Spleen (tissue), 11 donors: ENCODE results near the gene PDE1A. TPM values are rescaled to one million over a fixed set of nuclear protein-coding genes. Genes with fewer than 3 reads are reported as not detected.

ENCODE experiments used
- DNase-seq: peaks from one replicate; pipeline ENCODE4 v3.0.0-alpha.2; 2020
- H3K27ac ChIP-seq, 8 donors: fragments of 200-600 bp; sonication (generic) in 7 of 8; 1 replicate in 4 of 8; 2 replicates in 4 of 8; pipeline versions ENCODE4 v1.5.0 to v1.8.0; 2016 to 2021; ENCODE audit warnings: inconsistent platforms in 4 of 8, mild to moderate bottlenecking in 4 of 8, moderate library complexity in 1 of 8
- H3K27me3 ChIP-seq, 7 donors: fragments of 200-600 bp; sonication (generic) in 6 of 7; replicated peaks in 1 of 7; 1 replicate in 4 of 7; 2 replicates in 3 of 7; pipeline versions ENCODE4 v1.5.0 to v1.8.0; 2016 to 2021; ENCODE audit warnings: inconsistent platforms in 3 of 7, mild to moderate bottlenecking in 1 of 7
- H3K36me3 ChIP-seq, 6 donors: fragments of 200-600 bp; sonication (generic) in 5 of 6; 1 replicate in 4 of 6; 2 replicates in 2 of 6; pipeline versions ENCODE4 v1.5.0 to v1.8.0; 2016 to 2021; ENCODE audit warnings: inconsistent platforms in 2 of 6
- H3K4me1 ChIP-seq, 6 donors: fragments of 200-600 bp; sonication (generic) in 5 of 6; 1 replicate in 3 of 6; 2 replicates in 3 of 6; pipeline versions ENCODE4 v1.5.0 to v1.8.0; 2016 to 2021; ENCODE audit warnings: inconsistent platforms in 3 of 6
- H3K4me3 ChIP-seq, 8 donors: fragments of 200-600 bp; sonication (generic) in 7 of 8; 1 replicate in 4 of 8; 2 replicates in 4 of 8; pipeline versions ENCODE4 v1.5.0 to v1.8.0; 2016 to 2021; ENCODE audit warnings: inconsistent platforms in 4 of 8, mild to moderate bottlenecking in 4 of 8, moderate library complexity in 2 of 8
- H3K9me3 ChIP-seq, 8 donors: fragments of 200-600 bp; sonication (generic) in 7 of 8; 1 replicate in 4 of 8; 2 replicates in 4 of 8; pipeline versions ENCODE4 v1.5.0 to v1.8.0; 2016 to 2021; ENCODE audit warnings: inconsistent platforms in 4 of 8
- CTCF ChIP-seq, 11 experiments: fragments of 200-600 bp in 7 of 11; fragments of 450-650 bp in 4 of 11; sonication (generic) in 4 of 11; IDR thresholded peaks in 8 of 11; conservative IDR thresholded peaks in 3 of 11; 1 replicate in 7 of 11; 2 replicates in 4 of 11; pipeline versions ENCODE4 v1.4.0 to v1.8.0; 2016 to 2021; ENCODE audit warnings: antibody characterized with exemption in 11 of 11, inconsistent platforms in 4 of 11, mild to moderate bottlenecking in 1 of 11
- POLR2A ChIP-seq, 3 donors: fragments of 450-650 bp; IDR thresholded peaks; one replicate each; pipeline ENCODE4 v1.5.1; 2017; ENCODE audit warnings: antibody characterized with exemption in 3 of 3, mild to moderate bottlenecking in 1 of 3
- POLR2AphosphoS5 ChIP-seq, 3 donors: sonication (generic); formaldehyde crosslinking; IDR thresholded peaks; one replicate each; pipeline ENCODE4 v1.5.1; 2017; ENCODE audit warnings: antibody characterized with exemption in 3 of 3
- WGBS, 5 donors: extraction: QIAGEN DNeasy Blood & Tissue Kit in 3 of 5; methylation state at CpG; one replicate each; pipeline versions ENCODE4 v1.1.5 to v1.1.7; 2013 to 2018; 5-methylcytosine and 5-hydroxymethylcytosine counted together
- intact Hi-C: fragments of 100-400 bp; cut with DNase I; formaldehyde crosslinking; loops from one replicate; pipeline ENCODE4 v1.15.0; 2023; ENCODE audit warnings: low total_unique reads
- polyA plus RNA-seq, 3 donors: library from polyadenylated mRNA; stranded (reverse); fragments of 200-250 nt; gene quantifications; one replicate each; pipeline ENCODE4 v1.2.1, GENCODE V29; 2013
- total RNA-seq, 7 donors: library from RNA; depleted of rRNA in 3 of 7; stranded (reverse); fragments of >200 nt in 3 of 7; fragmentation: NEBNext Ultra II Directional in 4 of 7; extraction: Animal tissue kit (Norgen Biotek cat#: 25700) in 4 of 7; gene quantifications; one replicate each; pipeline versions ENCODE4 v1.1.0 to v1.2.1, GENCODE V29; 2016 to 2021
- donor health status: healthy with polysubstance abuse.
- donor health status: DM: no; HTN: no; CAD: no; lungs with moderate emphysema.
- donor health status: DM: no; HTN: no; CAD: no.
- donor health status: Bipolar disorder and iron deficiency.
- donor health status: healthy.
- donor health status: DM: no; HTN: no; CAD: no.
- donor health status: DM: yes; HTN: yes; CAD: no.

Gene PDE1A
- total and polyA plus RNA-seq, 10 donors, result 1.5 to 7.8 (median 2.8) TPM

DNA sequence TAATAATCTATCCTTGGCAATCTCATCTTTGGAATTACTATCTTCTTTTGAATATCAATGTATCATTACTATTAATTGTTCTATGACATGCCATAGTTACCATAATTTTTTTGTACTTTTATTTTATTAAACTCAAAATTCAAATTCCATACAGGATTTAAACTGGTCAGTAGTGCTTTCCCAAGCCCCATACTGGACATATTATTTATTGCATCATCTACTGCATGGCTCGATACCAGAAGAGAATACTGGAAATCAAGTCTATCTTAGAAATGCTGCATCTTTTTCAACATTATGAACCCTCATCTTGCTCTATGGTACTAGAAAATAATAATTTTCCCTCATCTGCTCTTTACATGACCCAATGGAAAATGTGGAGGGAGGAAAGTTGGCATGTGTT lies 9.4 kb upstream of the PDE1A start:
- H3K36me3 ChIP-seq, result no peaks in the 10 kb centered on the region
- DNase-seq, result no peak

DNA sequence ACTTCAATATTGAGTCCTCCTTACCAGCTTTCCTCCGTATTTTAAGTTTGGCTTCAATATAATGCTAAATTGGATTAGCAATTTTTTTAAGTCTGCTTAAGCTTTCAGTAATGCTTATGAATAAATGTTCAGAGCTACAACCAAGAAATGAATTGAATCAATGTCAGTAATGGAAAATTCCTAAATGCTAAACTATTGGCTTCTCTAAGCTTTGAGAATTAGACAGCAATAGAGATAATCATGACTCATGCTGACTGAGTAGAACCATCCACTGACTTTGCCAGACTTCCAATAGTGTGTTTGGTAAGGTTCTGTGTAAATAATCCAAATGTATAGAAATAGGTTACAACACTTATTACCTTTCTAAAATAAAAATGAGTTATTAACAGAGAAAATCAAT lies 8.9 kb upstream of the PDE1A start:
- intact Hi-C loops, result no loop called here
- TF ChIP-seq CTCF (IDR thresholded peaks at IDR 0.05 in 8 of 11, conservative IDR thresholded peaks at IDR 0.05 in 3 of 11), result no peak
- TF ChIP-seq POLR2AphosphoS5 (IDR thresholded peaks at IDR 0.05), result no peak
- TF ChIP-seq POLR2A (IDR thresholded peaks at IDR 0.05), result no peak
- Histone ChIP-seq H3K36me3 (no peaks in the 10 kb centered on the region), H3K27me3 (no peaks in the 10 kb centered on the region), H3K9me3 (no peaks in the 10 kb centered on the region), H3K4me1 (no peaks in the 10 kb centered on the region), H3K4me3 (no peak overlapping the region), H3K27ac (no peak overlapping the region)
- DNase-seq, result no peak
- 84 to 95% (median 91%) methylated on average over 1 of the region's 1 CpG for WGBS, 5 donors

More for the DNA sequence above, 9.4 kb upstream of the PDE1A start:
- no peak overlapping the region for H3K4me3 ChIP-seq
- no peak overlapping the region for H3K27ac ChIP-seq
- intact Hi-C loops, result no loop called here
- 84 to 100% (median 92%) methylated on average over 1 of the region's 1 CpG for WGBS, 5 donors
- TF ChIP-seq CTCF (IDR thresholded peaks at IDR 0.05 in 8 of 11, conservative IDR thresholded peaks at IDR 0.05 in 3 of 11) (no peak), POLR2A (IDR thresholded peaks at IDR 0.05) (no peak), POLR2AphosphoS5 (IDR thresholded peaks at IDR 0.05) (no peak)
- H3K9me3 ChIP-seq, result no peaks in the 10 kb centered on the region
- no peaks in the 10 kb centered on the region for H3K27me3 ChIP-seq
- no peaks in the 10 kb centered on the region for H3K4me1 ChIP-seq

DNA sequence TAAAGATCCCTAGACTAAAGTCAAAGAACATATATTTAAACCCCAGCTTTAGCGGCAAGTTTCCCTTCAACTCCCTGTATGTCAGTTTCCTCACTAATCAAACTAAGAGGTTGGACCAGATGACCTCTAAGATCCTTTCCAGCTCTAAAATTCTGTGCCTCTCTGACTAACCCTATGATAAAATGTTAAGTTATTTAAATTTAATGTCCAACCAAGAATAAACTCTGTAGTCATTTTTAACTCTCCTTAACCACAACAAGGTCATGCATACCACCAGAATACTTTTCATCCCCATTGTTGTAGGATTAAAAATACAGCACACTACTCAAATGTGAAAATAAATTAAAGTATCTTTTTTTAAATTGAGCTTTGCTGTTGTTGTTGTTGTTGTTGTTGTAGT lies 5.2 kb upstream of the PDE1A start:
- no peak overlapping the region for H3K27ac ChIP-seq
- H3K4me1 ChIP-seq, result peaks cover 0 to 3% (median 0%) of the 10 kb centered on the region in 6 donors
- H3K27me3 ChIP-seq, result no peaks in the 10 kb centered on the region
- no peak for DNase-seq
- H3K9me3 ChIP-seq, result no peaks in the 10 kb centered on the region
- H3K4me3 ChIP-seq, result no peak overlapping the region
- TF ChIP-seq CTCF (IDR thresholded peaks at IDR 0.05 in 8 of 11, conservative IDR thresholded peaks at IDR 0.05 in 3 of 11), result no peak
- no peak for TF ChIP-seq POLR2AphosphoS5 (IDR thresholded peaks at IDR 0.05)
- no peak for TF ChIP-seq POLR2A (IDR thresholded peaks at IDR 0.05)
- WGBS, 5 donors, result 81 to 94% (median 84%) methylated on average over 1 of the region's 1 CpG
- intact Hi-C loops, result no loop called here
- H3K36me3 ChIP-seq, result no peaks in the 10 kb centered on the region

DNA sequence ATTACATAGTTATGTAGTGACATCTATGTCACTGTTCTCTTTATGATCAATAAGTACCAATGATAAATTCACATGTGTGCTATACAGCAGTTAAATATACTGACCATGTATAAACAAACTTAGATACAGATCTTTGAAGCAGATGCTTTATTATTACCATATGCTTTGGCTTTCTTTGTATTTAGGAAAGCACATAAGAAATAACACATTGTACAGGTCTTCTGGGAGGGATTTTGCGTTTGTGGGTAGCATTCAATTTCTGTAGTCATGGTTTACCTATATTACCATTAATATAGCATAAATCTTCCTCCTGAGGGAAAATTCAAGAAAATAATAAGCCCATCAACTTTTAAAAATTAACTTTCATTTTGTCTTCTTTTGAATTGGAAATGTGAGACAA lies 1.6 kb upstream of the PDE1A start:
- intact Hi-C loops, result no loop called here
- TF ChIP-seq CTCF (IDR thresholded peaks at IDR 0.05 in 8 of 11, conservative IDR thresholded peaks at IDR 0.05 in 3 of 11), result no peak
- no peak for TF ChIP-seq POLR2AphosphoS5 (IDR thresholded peaks at IDR 0.05)
- no peak for TF ChIP-seq POLR2A (IDR thresholded peaks at IDR 0.05)

More for the DNA sequence above, 1.6 kb upstream of the PDE1A start:
- no peaks in the 10 kb centered on the region for H3K27me3 ChIP-seq
- no peak overlapping the region for H3K27ac ChIP-seq
- peaks cover 0 to 3% (median 0%) of the 10 kb centered on the region in 6 donors for H3K4me1 ChIP-seq
- H3K4me3 ChIP-seq, result no peak overlapping the region
- WGBS, 5 donors, result 84 to 98% (median 89%) methylated on average over 1 of the region's 1 CpG
- DNase-seq, result no peak
- H3K9me3 ChIP-seq, result no peaks in the 10 kb centered on the region
- no peaks in the 10 kb centered on the region for H3K36me3 ChIP-seq
